Measurements from ENCODE around the gene CD81.

DNA sequence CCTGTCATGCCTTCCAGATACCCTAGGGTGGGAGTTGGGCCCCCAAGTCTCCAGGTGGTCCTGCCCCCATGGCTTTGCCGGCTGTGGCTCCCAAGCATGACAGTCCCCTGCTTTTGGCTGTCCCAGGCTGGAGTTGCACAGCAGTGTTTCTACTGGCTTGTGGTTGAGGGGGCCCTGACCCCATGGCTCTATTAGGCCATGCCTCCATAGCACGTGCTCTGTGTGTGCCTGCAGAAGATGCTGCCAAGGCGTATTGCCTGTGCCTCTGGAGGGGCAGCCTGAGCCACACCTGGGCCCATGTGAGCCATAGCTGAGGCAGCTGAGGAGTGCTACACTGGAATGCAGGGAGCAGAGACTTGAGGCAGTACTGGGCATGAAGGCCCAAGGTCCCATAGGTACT is 25.4 kb upstream of the CD81 start:
- TF ChIP-seq RFX7 (CRISPR knock-in tag; IDR thresholded peaks at IDR 0.05): no peak
- no peak for TF ChIP-seq MECOM (CRISPR knock-in tag; IDR thresholded peaks at IDR 0.05)
- TF ChIP-seq ZNF12 (CRISPR knock-in tag; IDR thresholded peaks at IDR 0.05): no peak
- no peak for TF ChIP-seq POLR2A (conservative IDR thresholded peaks at IDR 0.05)
- no peak for TF ChIP-seq DNMT1 (IDR thresholded peaks at IDR 0.05)
